Measurements from ENCODE around the gene NID2. TPM values are rescaled to one million over a fixed set of nuclear protein-coding genes. Genes with fewer than 3 reads are reported as not detected.

The NID2 gene
- total RNA-seq, 1 experiment from 2014 or later, result 12.6 TPM

DNA sequence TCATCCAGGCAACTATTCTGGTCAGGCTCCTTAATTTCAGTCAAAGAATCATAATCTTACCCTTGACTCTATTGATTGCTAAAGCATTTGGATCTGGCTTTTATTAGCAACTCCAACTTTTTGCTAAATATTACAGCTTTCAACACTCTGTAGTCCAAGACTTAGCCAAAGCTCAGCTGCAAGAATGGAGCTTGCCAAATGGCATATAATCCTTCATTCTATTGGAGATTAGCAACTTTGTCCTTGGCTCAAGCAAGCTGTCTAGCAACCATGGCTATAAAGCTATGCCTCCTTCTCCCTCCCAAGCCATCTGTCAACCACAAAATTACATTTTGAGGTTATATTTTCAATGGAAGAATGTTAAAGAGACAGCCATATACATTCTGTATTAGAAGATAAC, 23.1 kb upstream of the NID2 start:
- no peaks in the 10 kb centered on the region for H3K4me1 ChIP-seq (ENCODE audit: insufficient read depth, low read length, poor library complexity, severe bottlenecking)
- ChIA-PET CTCF (no interaction called here), POLR2A (ENCODE audit: low non-redundant PET) (interaction anchor here (0.6 kb wide), 1 partner anchor 941 kb away, joined by 3 read pairs; no protein-coding TSS in a partner anchor)
- TF ChIP-seq EZH2 (IDR thresholded peaks at IDR 0.05; ENCODE audit: borderline replicate concordance, low read depth, low read length, poor library complexity, severe bottlenecking), result no peak
- TF ChIP-seq, protein P1, sequence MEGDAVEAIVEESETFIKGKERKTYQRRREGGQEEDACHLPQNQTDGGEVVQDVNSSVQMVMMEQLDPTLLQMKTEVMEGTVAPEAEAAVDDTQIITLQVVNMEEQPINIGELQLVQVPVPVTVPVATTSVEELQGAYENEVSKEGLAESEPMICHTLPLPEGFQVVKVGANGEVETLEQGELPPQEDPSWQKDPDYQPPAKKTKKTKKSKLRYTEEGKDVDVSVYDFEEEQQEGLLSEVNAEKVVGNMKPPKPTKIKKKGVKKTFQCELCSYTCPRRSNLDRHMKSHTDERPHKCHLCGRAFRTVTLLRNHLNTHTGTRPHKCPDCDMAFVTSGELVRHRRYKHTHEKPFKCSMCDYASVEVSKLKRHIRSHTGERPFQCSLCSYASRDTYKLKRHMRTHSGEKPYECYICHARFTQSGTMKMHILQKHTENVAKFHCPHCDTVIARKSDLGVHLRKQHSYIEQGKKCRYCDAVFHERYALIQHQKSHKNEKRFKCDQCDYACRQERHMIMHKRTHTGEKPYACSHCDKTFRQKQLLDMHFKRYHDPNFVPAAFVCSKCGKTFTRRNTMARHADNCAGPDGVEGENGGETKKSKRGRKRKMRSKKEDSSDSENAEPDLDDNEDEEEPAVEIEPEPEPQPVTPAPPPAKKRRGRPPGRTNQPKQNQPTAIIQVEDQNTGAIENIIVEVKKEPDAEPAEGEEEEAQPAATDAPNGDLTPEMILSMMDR (conservative IDR thresholded peaks at IDR 0.05; ENCODE audit: low read depth, low read length), result no peak
- DNase-seq (ENCODE audit: low spot score), result no peak
- intact Hi-C loops (cut with micrococcal nuclease; ENCODE audit: unreplicated experiment), result no loop called here
- no peaks in the 10 kb centered on the region for H3K36me3 ChIP-seq (ENCODE audit: insufficient read depth, low read length, poor library complexity, severe bottlenecking)
- H3K4me3 ChIP-seq (ENCODE audit: low read depth, low read length, poor library complexity, severe bottlenecking), result no peak overlapping the region
- H3K27ac ChIP-seq (ENCODE audit: low read depth, low read length, poor library complexity, severe bottlenecking), result no peak overlapping the region
- BruUV-seq (replicated peaks), result no TSS peak
- no peaks in the 10 kb centered on the region for H3K9me3 ChIP-seq (ENCODE audit: low read depth, low read length, poor library complexity, severe bottlenecking)
- H3K27me3 ChIP-seq (replicated peaks; ENCODE audit: insufficient read depth, low read depth, low read length, poor library complexity), result no peaks in the 10 kb centered on the region

DNA sequence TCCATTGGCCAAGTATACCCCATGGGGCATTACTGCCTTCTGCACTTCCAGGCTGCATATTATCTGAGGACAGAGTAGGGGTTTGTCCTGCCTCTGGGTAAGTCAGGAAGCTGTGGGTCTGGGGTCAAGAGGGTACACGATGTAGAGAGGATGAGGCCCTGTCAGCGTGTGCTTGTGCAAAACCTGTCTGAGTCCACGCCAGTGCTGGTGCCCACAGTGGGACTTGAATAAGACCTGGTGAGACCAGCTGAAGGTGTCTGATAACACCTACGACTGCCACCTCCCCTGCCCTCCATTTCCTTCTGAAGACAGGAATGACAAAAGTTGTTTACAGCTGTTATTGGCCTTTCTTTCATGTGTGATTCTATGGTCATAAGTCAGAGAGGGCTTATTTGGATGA, 22.1 kb upstream of the NID2 start:
- BruUV-seq (replicated peaks), result no TSS peak
- H3K4me3 ChIP-seq (ENCODE audit: low read depth, low read length, poor library complexity, severe bottlenecking), result no peak overlapping the region
- intact Hi-C loops (cut with micrococcal nuclease; ENCODE audit: unreplicated experiment), result no loop called here
- H3K36me3 ChIP-seq (ENCODE audit: insufficient read depth, low read length, poor library complexity, severe bottlenecking), result no peaks in the 10 kb centered on the region
- no peak for DNase-seq (ENCODE audit: low spot score)
- H3K27ac ChIP-seq (ENCODE audit: low read depth, low read length, poor library complexity, severe bottlenecking), result no peak overlapping the region
- ChIA-PET POLR2A (ENCODE audit: low non-redundant PET) (no interaction called here), CTCF (no interaction called here)
- H3K4me1 ChIP-seq (ENCODE audit: insufficient read depth, low read length, poor library complexity, severe bottlenecking), result no peaks in the 10 kb centered on the region
- TF ChIP-seq, protein P1 (conservative IDR thresholded peaks at IDR 0.05; ENCODE audit: low read depth, low read length), result no peak
- TF ChIP-seq EZH2 (IDR thresholded peaks at IDR 0.05; ENCODE audit: borderline replicate concordance, low read depth, low read length, poor library complexity, severe bottlenecking), result no peak
- H3K27me3 ChIP-seq (replicated peaks; ENCODE audit: insufficient read depth, low read depth, low read length, poor library complexity), result no peaks in the 10 kb centered on the region
- H3K9me3 ChIP-seq (ENCODE audit: low read depth, low read length, poor library complexity, severe bottlenecking), result no peaks in the 10 kb centered on the region

DNA sequence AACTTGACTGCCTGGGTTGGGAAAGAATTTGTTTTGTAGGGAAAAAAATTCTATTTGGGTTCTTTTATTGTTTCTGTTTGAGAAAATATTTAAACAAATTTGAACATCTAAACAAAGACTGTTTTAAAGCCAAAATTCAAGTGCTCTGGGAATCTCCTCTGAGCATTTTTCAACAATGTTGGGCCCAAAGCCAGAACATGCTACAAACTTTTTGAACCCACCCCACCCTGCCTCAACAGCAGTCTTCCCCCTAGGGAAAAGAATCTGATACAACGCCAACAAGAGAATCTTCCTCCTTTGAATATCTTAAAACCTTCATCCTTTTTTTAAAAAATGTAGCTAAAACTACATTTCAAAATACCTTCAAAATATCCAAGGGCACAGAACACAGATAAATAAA, 20.4 kb upstream of the NID2 start:
- POLR2A ChIA-PET (ENCODE audit: low non-redundant PET), result no interaction called here
- no peaks in the 10 kb centered on the region for H3K27me3 ChIP-seq (replicated peaks; ENCODE audit: insufficient read depth, low read depth, low read length, poor library complexity)
- no peak for TF ChIP-seq EZH2 (IDR thresholded peaks at IDR 0.05; ENCODE audit: borderline replicate concordance, low read depth, low read length, poor library complexity, severe bottlenecking)
- TF ChIP-seq, protein P1 (conservative IDR thresholded peaks at IDR 0.05; ENCODE audit: low read depth, low read length), result no peak
- intact Hi-C loops (cut with micrococcal nuclease; ENCODE audit: unreplicated experiment), result no loop called here
- BruUV-seq (replicated peaks), result no TSS peak
- no peaks in the 10 kb centered on the region for H3K4me1 ChIP-seq (ENCODE audit: insufficient read depth, low read length, poor library complexity, severe bottlenecking)
- no peaks in the 10 kb centered on the region for H3K36me3 ChIP-seq (ENCODE audit: insufficient read depth, low read length, poor library complexity, severe bottlenecking)
- no peak for DNase-seq (ENCODE audit: low spot score)
- no peak overlapping the region for H3K27ac ChIP-seq (ENCODE audit: low read depth, low read length, poor library complexity, severe bottlenecking)
- H3K4me3 ChIP-seq (ENCODE audit: low read depth, low read length, poor library complexity, severe bottlenecking), result no peak overlapping the region
- CTCF ChIA-PET, result no interaction called here
- no peaks in the 10 kb centered on the region for H3K9me3 ChIP-seq (ENCODE audit: low read depth, low read length, poor library complexity, severe bottlenecking)

All from A673 (cell line).